ENCODE results near the gene IL36B.

The IL36B gene

GRCh38 chr2:113012436-113013335, 40.0 kb downstream of the IL36B start:
- in situ Hi-C loops (cut with MboI; ENCODE audit: low sequenced_read_pairs): no loop called here

- in situ Hi-C loops (cut with MboI; ENCODE audit: low sequenced_read_pairs): no loop called here
These were observed 41.6 kb downstream of the IL36B start for GRCh38 chr2:113011108-113011507.

GRCh38 chr2:113010088-113010487, 42.6 kb downstream of the IL36B start:
- in situ Hi-C loops (cut with MboI; ENCODE audit: low sequenced_read_pairs): no loop called here

- in situ Hi-C loops (cut with MboI; ENCODE audit: low sequenced_read_pairs): no loop called here
These were observed 43.0 kb downstream of the IL36B start for GRCh38 chr2:113009622-113010021.

GRCh38 chr2:113007250-113007649, 45.4 kb downstream of the IL36B start:
- in situ Hi-C loops (cut with MboI; ENCODE audit: low sequenced_read_pairs): no loop called here

GRCh38 chr2:113005030-113005509, 47.6 kb downstream of the IL36B start, which contains the start of gene IL36A:
Gene IL36A (plus strand): TSS chr2:113005459. CDS start chr2:113005872, 413 bp downstream.
- in situ Hi-C loops (cut with MboI; ENCODE audit: low sequenced_read_pairs): no loop called here

GRCh38 chr2:113002677-113003076, 50.0 kb downstream of the IL36B start:
- in situ Hi-C loops (cut with MboI; ENCODE audit: low sequenced_read_pairs): no loop called here

GRCh38 chr2:113000436-113000835, 52.2 kb downstream of the IL36B start:
- in situ Hi-C loops (cut with MboI; ENCODE audit: low sequenced_read_pairs): no loop called here

GRCh38 chr2:112997151-112997550, 55.5 kb downstream of the IL36B start:
- in situ Hi-C loops (cut with MboI; ENCODE audit: low sequenced_read_pairs): no loop called here

GRCh38 chr2:112996635-112997034, 56.0 kb downstream of the IL36B start:
- in situ Hi-C loops (cut with MboI; ENCODE audit: low sequenced_read_pairs): no loop called here

- in situ Hi-C loops (cut with MboI; ENCODE audit: low sequenced_read_pairs): no loop called here
These were observed 57.2 kb downstream of the IL36B start for GRCh38 chr2:112995346-112995920.

- in situ Hi-C loops (cut with MboI; ENCODE audit: low sequenced_read_pairs): no loop called here
These were observed 58.0 kb downstream of the IL36B start for GRCh38 chr2:112994648-112995047.

- in situ Hi-C loops (cut with MboI; ENCODE audit: low sequenced_read_pairs): no loop called here
These were observed 58.8 kb downstream of the IL36B start for GRCh38 chr2:112993831-112994230.

- in situ Hi-C loops (cut with MboI; ENCODE audit: low sequenced_read_pairs): no loop called here
These were observed 63.1 kb downstream of the IL36B start for GRCh38 chr2:112989611-112990010.

- in situ Hi-C loops (cut with MboI; ENCODE audit: low sequenced_read_pairs): no loop called here
These were observed 67.6 kb downstream of the IL36B start for GRCh38 chr2:112985090-112985489.

- in situ Hi-C loops (cut with MboI; ENCODE audit: low sequenced_read_pairs): no loop called here
These were observed 72.1 kb downstream of the IL36B start for GRCh38 chr2:112980537-112980936.

GRCh38 chr2:112979731-112980130, 72.9 kb downstream of the IL36B start:
- in situ Hi-C loops (cut with MboI; ENCODE audit: low sequenced_read_pairs): no loop called here

- in situ Hi-C loops (cut with MboI; ENCODE audit: low sequenced_read_pairs): no loop called here
These were observed 75.1 kb downstream of the IL36B start, which contains the start of gene IL36G for GRCh38 chr2:112977559-112978056. Gene IL36G (plus strand): TSS chr2:112978006. CDS start chr2:112978639, 633 bp downstream.
